GM12892 (cell line): ENCODE data around the gene MMEL1.

Source experiments
- POLR2A ChIP-seq: IDR thresholded peaks from 2 replicates; pipeline ENCODE4 v1.6.1; 2011; ENCODE audit warnings: low read depth, low read length, control low read depth
- POLR2AphosphoS5 ChIP-seq: IDR thresholded peaks from 2 replicates; pipeline ENCODE4 v1.6.1; 2011; ENCODE audit warnings: low read depth, low read length, control low read depth
- TAF1 ChIP-seq: IDR thresholded peaks from 2 replicates; pipeline ENCODE4 v1.6.1; 2011; ENCODE audit warnings: low read depth, mild to moderate bottlenecking, control low read depth, low read length, borderline replicate concordance

GRCh38 chr1:2623571-2624337 lies 9.1 kb downstream of the MMEL1 start:
- TF ChIP-seq TAF1 (no peak), POLR2A (no peak), POLR2AphosphoS5 (no peak)
